Peyer's patch (tissue), 4 donors: ENCODE results near the gene LAMA1.

Experiments used
- CTCF ChIP-seq, 6 experiments: fragments of 450-650 bp in 4 of 6; fragments of 200-600 bp in 2 of 6; sonication (generic) in 1 of 6; IDR thresholded peaks; one replicate each; pipeline ENCODE4 v1.5.1; 2017 to 2019; ENCODE audit warnings: antibody characterized with exemption in 6 of 6, mild to moderate bottlenecking in 3 of 6, moderate library complexity in 1 of 6
- POLR2A ChIP-seq, 2 donors: fragments of 450-650 bp; IDR thresholded peaks; one replicate each; pipeline ENCODE4 v1.5.1; 2017; ENCODE audit warnings: antibody characterized with exemption in 2 of 2, mild to moderate bottlenecking in 2 of 2, moderate library complexity in 2 of 2

DNA sequence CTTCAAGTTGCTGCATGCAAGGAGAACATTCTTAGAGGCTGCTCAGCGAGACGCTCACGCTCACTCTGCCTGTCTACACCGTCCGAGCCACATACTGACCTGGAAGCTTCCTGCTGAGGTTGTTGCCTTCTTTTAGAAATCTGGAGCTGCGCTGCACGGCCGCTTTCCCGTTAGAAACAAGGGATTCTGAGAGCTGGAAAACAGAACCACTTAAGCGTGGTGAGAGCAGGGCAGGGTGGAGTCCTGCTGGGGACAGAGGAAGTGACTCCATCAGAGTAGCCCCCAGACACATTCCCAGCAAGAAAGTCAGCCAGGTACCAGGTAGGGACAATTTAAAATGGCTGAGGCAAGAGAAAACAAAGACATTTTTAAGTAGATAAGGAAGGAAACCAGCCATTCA is 135.2 kb downstream of the LAMA1 start:
- TF ChIP-seq POLR2A (IDR thresholded peaks at IDR 0.05) (no peak), CTCF (IDR thresholded peaks at IDR 0.05) (no peak)
